ENCODE results near the gene ITPKB.

The ITPKB gene

GRCh38 chr1:226663327-226663704 lies 75.8 kb downstream of the ITPKB start:
- DNase-seq, result no peak

- peak; percentile 98 for DNase-seq
These were observed 76.3 kb downstream of the ITPKB start for GRCh38 chr1:226662642-226663326.

GRCh38 chr1:226661965-226662364 lies 77.1 kb downstream of the ITPKB start:
- DNase-seq, result peak; percentile 25

GRCh38 chr1:226661271-226661670 lies 77.8 kb downstream of the ITPKB start:
- DNase-seq, result no peak

GRCh38 chr1:226660410-226661182 lies 78.5 kb downstream of the ITPKB start:
- DNase-seq, result no peak

GRCh38 chr1:226659641-226660040 lies 79.4 kb downstream of the ITPKB start:
- DNase-seq, result no peak

- DNase-seq, result no peak
These were observed 79.9 kb downstream of the ITPKB start for GRCh38 chr1:226659136-226659535.

GRCh38 chr1:226658546-226659125 lies 80.4 kb downstream of the ITPKB start:
- no peak for DNase-seq

- DNase-seq, result no peak
These were observed 81.1 kb downstream of the ITPKB start for GRCh38 chr1:226657895-226658545.

- DNase-seq, result peak; percentile 73
These were observed 82.3 kb downstream of the ITPKB start for GRCh38 chr1:226656601-226657277.

- no peak for DNase-seq
These were observed 82.9 kb downstream of the ITPKB start for GRCh38 chr1:226656201-226656600.

GRCh38 chr1:226655251-226656163 lies 83.6 kb downstream of the ITPKB start:
- DNase-seq, result no peak

GRCh38 chr1:226654668-226655055 lies 84.4 kb downstream of the ITPKB start:
- DNase-seq, result no peak

- DNase-seq, result peak; percentile 84
These were observed 84.9 kb downstream of the ITPKB start for GRCh38 chr1:226654046-226654667.

GRCh38 chr1:226653311-226653921 lies 85.7 kb downstream of the ITPKB start:
- no peak for DNase-seq

- DNase-seq, result no peak
These were observed 86.5 kb downstream of the ITPKB start for GRCh38 chr1:226652613-226653012.

- DNase-seq, result no peak
These were observed 87.4 kb downstream of the ITPKB start for GRCh38 chr1:226651732-226652105.

- no peak for DNase-seq
These were observed 87.9 kb downstream of the ITPKB start for GRCh38 chr1:226651041-226651731.

- DNase-seq, result no peak
These were observed 88.7 kb downstream of the ITPKB start for GRCh38 chr1:226650236-226650841.

GRCh38 chr1:226649780-226650179 lies 89.3 kb downstream of the ITPKB start:
- DNase-seq, result peak; percentile 31

Measured in fibroblast of skin of right biceps (primary cell).